CD14-positive monocyte (primary cell): Measurements from ENCODE around the gene CTDNEP1. TPM values are rescaled to one million over a fixed set of nuclear protein-coding genes. Genes with fewer than 3 reads are reported as not detected.

Experiments
- DNase-seq, 3 donors: peaks; one replicate each; pipeline ENCODE4 v3.0.0-alpha.2; 2011 to 2022
- H2AFZ ChIP-seq: 2 replicates; pipeline ENCODE4 v1.6.0; 2012; ENCODE audit warnings: mild to moderate bottlenecking, low read depth, low read length, inconsistent platforms; ENCODE audit not compliant: insufficient read depth, poor library complexity, severe bottlenecking
- H3K27ac ChIP-seq, 2 donors: 1 replicate in 1 of 2; 2 replicates in 1 of 2; pipeline ENCODE4 v1.5.1; 2012 to 2013; ENCODE audit warnings: low read length in 2 of 2, control low read depth in 1 of 2, inconsistent platforms in 1 of 2, low read depth in 1 of 2, mild to moderate bottlenecking in 1 of 2
- H3K27me3 ChIP-seq, 2 donors: one replicate each; pipeline versions ENCODE4 v1.6.0 to v1.6.1; 2011 to 2013; ENCODE audit warnings: low read length in 2 of 2; ENCODE audit not compliant: control insufficient read depth in 2 of 2, insufficient read depth in 2 of 2
- H3K36me3 ChIP-seq, 2 donors: replicated peaks in 1 of 2; 1 replicate in 1 of 2; 2 replicates in 1 of 2; pipeline versions ENCODE4 v1.5.1 to v1.6.1; 2012 to 2013; ENCODE audit warnings: low read length in 2 of 2, control low read depth in 1 of 2, inconsistent platforms in 1 of 2, mild to moderate bottlenecking in 1 of 2; ENCODE audit not compliant: insufficient read depth in 2 of 2, control insufficient read depth in 1 of 2
- H3K4me1 ChIP-seq, 2 donors: 1 replicate in 1 of 2; 2 replicates in 1 of 2; pipeline versions ENCODE4 v1.5.1 to v1.6.1; 2012 to 2013; ENCODE audit warnings: low read length in 2 of 2, control low read depth in 1 of 2, inconsistent platforms in 1 of 2, mild to moderate bottlenecking in 1 of 2, moderate library complexity in 1 of 2; ENCODE audit not compliant: insufficient read depth in 2 of 2, control insufficient read depth in 1 of 2
- H3K4me2 ChIP-seq: replicated peaks from 2 replicates; pipeline ENCODE3; 2012; ENCODE audit warnings: low read length, moderate library complexity, mild to moderate bottlenecking; ENCODE audit not compliant: poor library complexity, severe bottlenecking; ENCODE audit errors: extremely low read depth
- H3K4me3 ChIP-seq, 3 experiments: fragments of 200-600 bp in 1 of 3; sonication (generic) in 1 of 3; replicated peaks in 1 of 3; 1 replicate in 2 of 3; 2 replicates in 1 of 3; pipeline ENCODE4 v1.5.1; 2011 to 2013; ENCODE audit warnings: low read length in 3 of 3, mild to moderate bottlenecking in 3 of 3, control low read depth in 2 of 3, low read depth in 2 of 3, inconsistent platforms in 1 of 3, moderate library complexity in 1 of 3
- H3K79me2 ChIP-seq: 2 replicates; pipeline ENCODE4 v1.6.0; 2012; ENCODE audit warnings: mild to moderate bottlenecking, control low read depth, inconsistent platforms, low read length, moderate library complexity; ENCODE audit not compliant: insufficient read depth
- H3K9ac ChIP-seq: 2 replicates; pipeline ENCODE4 v1.6.0; 2017; ENCODE audit warnings: low read length, mild to moderate bottlenecking; ENCODE audit not compliant: insufficient read depth, poor library complexity, severe bottlenecking
- H3K9me3 ChIP-seq, 2 donors: replicated peaks in 1 of 2; 1 replicate in 1 of 2; 2 replicates in 1 of 2; pipeline versions ENCODE4 v1.5.1 to v1.6.1; 2012 to 2013; ENCODE audit warnings: low read length in 2 of 2, control low read depth in 1 of 2; ENCODE audit not compliant: control insufficient read depth in 1 of 2, insufficient read depth in 1 of 2
- H4K20me1 ChIP-seq: 2 replicates; pipeline ENCODE4 v1.6.0; 2012; ENCODE audit warnings: mild to moderate bottlenecking, low read length, control low read depth, moderate library complexity; ENCODE audit not compliant: insufficient read depth
- H3K27ac Mint-ChIP-seq, 7 donors: one replicate each; pipeline ENCODE4 v1.8.0; 2020; ENCODE audit warnings: mild to moderate bottlenecking in 7 of 7, mixed read lengths in 7 of 7, moderate library complexity in 6 of 7, inconsistent platforms in 2 of 7
- H3K27me3 Mint-ChIP-seq, 3 donors: one replicate each; pipeline ENCODE4 v1.8.0; 2021 to 2022; ENCODE audit warnings: low read depth in 3 of 3, mild to moderate bottlenecking in 3 of 3, mixed read lengths in 3 of 3, moderate library complexity in 3 of 3, inconsistent platforms in 1 of 3
- H3K36me3 Mint-ChIP-seq, 2 donors: one replicate each; pipeline ENCODE4 v1.8.0; 2020; ENCODE audit warnings: mixed read lengths in 2 of 2, inconsistent platforms in 1 of 2, mild to moderate bottlenecking in 1 of 2
- H3K4me1 Mint-ChIP-seq: one replicate; pipeline ENCODE4 v1.8.0; 2020; ENCODE audit warnings: mild to moderate bottlenecking, mixed read lengths
- H3K4me3 Mint-ChIP-seq, 2 donors: one replicate each; pipeline ENCODE4 v1.8.0; 2020; ENCODE audit warnings: mild to moderate bottlenecking in 2 of 2, mixed read lengths in 2 of 2, moderate library complexity in 1 of 2
- H3K9me3 Mint-ChIP-seq, 7 donors: one replicate each; pipeline ENCODE4 v1.8.0; 2020 to 2022; ENCODE audit warnings: mixed read lengths in 7 of 7, mild to moderate bottlenecking in 6 of 7, moderate library complexity in 6 of 7, inconsistent platforms in 2 of 7
- CTCF ChIP-seq: fragments of 200-600 bp; IDR thresholded peaks from one replicate; pipeline ENCODE4 v1.8.0; 2022; ENCODE audit warnings: antibody characterized with exemption, mild to moderate bottlenecking
- WGBS: methylation state at CpG from one replicate; pipeline ENCODE4 v1.1.5; 2013; ENCODE audit warnings: missing lambda C conversion rate; ENCODE audit not compliant: insufficient coverage; 5-methylcytosine and 5-hydroxymethylcytosine counted together
- intact Hi-C, 2 donors: fragments of 100-400 bp; cut with micrococcal nuclease; formaldehyde crosslinking; loops; one replicate each; pipeline versions ENCODE4 v1.15.0 to v1.15.1; 2023
- polyA plus RNA-seq, 3 donors: library from polyadenylated mRNA; depleted of rRNA in 1 of 3; unstranded in 2 of 3; stranded (reverse) in 1 of 3; fragments of 300-500 nt in 2 of 3; fragments of >200 nt in 1 of 3; fragmentation: Illumina TruSeq in 2 of 3; gene quantifications; 1 replicate in 2 of 3; 2 replicates in 1 of 3; pipeline ENCODE4 v1.2.3, GENCODE V29; 2012 to 2021

CTDNEP1 gene
- polyA plus RNA-seq, 3 donors: 29.5 to 198 (median 38.3) TPM

DNA sequence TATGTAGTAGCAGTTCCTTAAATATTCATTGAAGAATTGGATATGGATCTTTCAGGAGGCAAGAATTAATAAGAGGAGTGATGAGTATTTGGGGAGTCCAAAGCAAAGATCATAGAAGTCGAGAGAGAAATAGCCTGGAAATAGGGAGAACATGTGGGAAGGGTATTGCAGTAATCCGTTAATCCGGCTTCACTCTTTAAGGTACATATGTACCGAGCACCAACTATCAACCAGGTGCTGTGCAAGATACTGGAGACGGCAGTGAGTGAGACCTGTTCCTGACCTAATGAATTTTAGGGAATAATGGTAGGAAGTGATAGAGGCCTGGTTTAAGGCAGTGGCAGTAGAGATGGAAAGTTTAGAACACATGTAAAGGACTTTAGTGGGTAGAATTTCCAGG, 1.5 kb upstream of the CTDNEP1 start:
- H3K27me3 Mint-ChIP-seq: no peaks in the 10 kb centered on the region
- TF ChIP-seq CTCF: no peak
- peak overlapping the region; percentile 100 for H3K27ac ChIP-seq
- peak overlapping the region; percentile 60 to 93 (median 73) for H3K4me3 ChIP-seq
- peak overlapping the region; percentile 81 for H2AFZ ChIP-seq
- peaks cover 21 to 37% of the 10 kb centered on the region in 2 donors for H3K36me3 ChIP-seq
- 94% methylated on average over 2 of the region's 5 CpGs for WGBS
- no peaks in the 10 kb centered on the region for H3K9me3 Mint-ChIP-seq
- peaks cover 50% of the 10 kb centered on the region for H3K79me2 ChIP-seq
- H3K9ac ChIP-seq: peak overlapping the region; percentile 97
- intact Hi-C loops: loop anchor here (2.0 to 10.0 kb wide), 5 partner anchors 36 to 312 kb away; partner anchors contain the start of genes EIF5A (in 2 of the 2), ACADVL (in 1 of the 2), DLG4 (in 1 of the 2) and SENP3 (in 1 of the 2)
- H3K4me3 Mint-ChIP-seq: peak overlapping the region; percentile 90 to 95
- H3K27ac Mint-ChIP-seq: peak overlapping the region; percentile 99 to 100 (median 100)
- no peaks in the 10 kb centered on the region for H3K9me3 ChIP-seq
- peaks cover 34% of the 10 kb centered on the region for H3K4me1 Mint-ChIP-seq
- peak overlapping the region; percentile 86 for H3K4me2 ChIP-seq
- H3K4me1 ChIP-seq: peaks cover 31 to 36% of the 10 kb centered on the region in 2 donors
- H3K27me3 ChIP-seq: no peaks in the 10 kb centered on the region
- DNase-seq: no peak
- peaks cover 5% of the 10 kb centered on the region for H4K20me1 ChIP-seq
- H3K36me3 Mint-ChIP-seq: peaks cover 30 to 47% of the 10 kb centered on the region in 2 donors

DNA sequence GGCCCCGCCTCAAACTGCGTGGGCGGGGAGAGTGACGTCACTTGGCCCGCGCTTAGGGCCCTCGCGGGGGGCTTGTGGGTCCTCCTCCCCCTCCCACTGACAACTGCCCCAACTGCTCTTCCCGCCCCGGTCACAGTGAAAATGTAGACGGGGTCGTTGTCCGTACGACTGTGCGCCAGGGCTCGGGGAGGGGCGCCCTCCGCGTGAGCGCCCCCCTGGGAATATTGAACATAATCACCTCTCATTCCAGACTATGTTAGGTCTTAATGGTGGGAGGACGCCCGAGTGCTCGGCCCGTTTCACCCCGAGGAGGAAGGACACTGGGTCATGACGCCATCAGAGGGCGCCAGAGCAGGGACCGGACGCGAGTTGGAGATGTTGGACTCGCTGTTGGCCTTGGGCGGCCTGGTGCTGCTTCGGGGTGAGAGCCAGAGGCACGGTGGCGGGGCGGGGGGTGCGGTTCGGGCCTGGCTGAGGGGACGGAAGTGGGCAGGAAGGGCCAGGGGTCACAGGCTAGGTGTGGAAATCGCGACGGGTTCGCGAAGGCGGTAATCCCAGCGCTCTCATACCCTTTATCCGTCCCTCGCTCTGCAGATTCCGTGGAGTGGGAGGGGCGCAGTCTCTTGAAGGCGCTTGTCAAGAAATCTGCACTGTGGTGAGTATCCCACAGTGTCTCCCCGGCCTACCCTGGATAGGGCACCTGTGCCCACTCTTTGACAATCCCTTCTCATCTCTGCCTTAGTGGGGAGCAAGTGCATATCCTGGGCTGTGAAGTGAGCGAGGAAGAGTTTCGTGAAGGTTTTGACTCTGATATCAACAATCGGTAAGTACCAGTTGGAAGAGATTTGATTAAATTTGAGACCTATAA, 876 bp upstream of the CTDNEP1 start, which contains the start of gene ELP5:
ELP5 (plus strand) TSS at position 40 of the 868 bp plus-strand sequence; CDS start at position 376, 336 bp downstream.
- H3K36me3 Mint-ChIP-seq: peaks cover 29 to 41% of the 10 kb centered on the region in 2 donors

More for the DNA sequence above, 876 bp upstream of the CTDNEP1 start, which contains the start of gene ELP5:
- Mint-ChIP-seq H3K27me3 (no peaks in the 10 kb centered on the region), H3K4me3 (peak within 1 kb of the TSS; percentile 90 to 95), H3K27ac (peak within 1 kb of the TSS; percentile 99 to 100 (median 100)), H3K4me1 (peaks cover 34% of the 10 kb centered on the region), H3K9me3 (no peaks in the 10 kb centered on the region)
- peak within 1 kb of the TSS; percentile 81 for H2AFZ ChIP-seq
- peaks cover 31 to 36% of the 10 kb centered on the region in 2 donors for H3K4me1 ChIP-seq
- no peaks in the 10 kb centered on the region for H3K9me3 ChIP-seq
- peak within 1 kb of the TSS; percentile 97 for H3K9ac ChIP-seq
- peak within 1 kb of the TSS; percentile 73 to 93 (median 87) for H3K4me3 ChIP-seq
- H4K20me1 ChIP-seq: peaks cover 5% of the 10 kb centered on the region
- peak within 1 kb of the TSS; percentile 86 for H3K4me2 ChIP-seq
- peak; percentile 88 to 96 (median 93) for DNase-seq
- TF ChIP-seq CTCF: peak; percentile 28
- peaks cover 21 to 33% of the 10 kb centered on the region in 2 donors for H3K36me3 ChIP-seq
- intact Hi-C loops: loop anchor here (2.0 to 10.0 kb wide), 5 partner anchors 35 to 312 kb away; partner anchors contain the start of genes EIF5A (in 2 of the 2), ACADVL (in 1 of the 2), DLG4 (in 1 of the 2) and SENP3 (in 1 of the 2)
- no peaks in the 10 kb centered on the region for H3K27me3 ChIP-seq
- under 1% methylated on average over 47 of the region's 55 CpGs for WGBS
- H3K79me2 ChIP-seq: peaks cover 57% of the 10 kb centered on the region
- H3K27ac ChIP-seq: peak within 1 kb of the TSS; percentile 100
